GM18951 (cell line): ENCODE results near the gene RAD54L.

Experiments used
- POLR2A ChIP-seq: IDR thresholded peaks from 4 replicates; pipeline ENCODE4 v1.6.1; 2011; ENCODE audit warnings: mild to moderate bottlenecking; ENCODE audit not compliant: insufficient read length, insufficient read depth; ENCODE audit errors: extremely low read depth
- in situ Hi-C: fragments of 300-500 bp; cut with MboI; formaldehyde crosslinking; loops from one replicate; pipeline ENCODE4 v1.12.0; 2022; ENCODE audit warnings: low sequenced_read_pairs, mixed read lengths, inconsistent platforms; ENCODE audit not compliant: unreplicated experiment

The RAD54L gene

GRCh38 chr1:46281021-46281420 is 33.5 kb downstream of the RAD54L start:
- in situ Hi-C loops = no loop called here
- peak; percentile 24 for TF ChIP-seq POLR2A

DNA sequence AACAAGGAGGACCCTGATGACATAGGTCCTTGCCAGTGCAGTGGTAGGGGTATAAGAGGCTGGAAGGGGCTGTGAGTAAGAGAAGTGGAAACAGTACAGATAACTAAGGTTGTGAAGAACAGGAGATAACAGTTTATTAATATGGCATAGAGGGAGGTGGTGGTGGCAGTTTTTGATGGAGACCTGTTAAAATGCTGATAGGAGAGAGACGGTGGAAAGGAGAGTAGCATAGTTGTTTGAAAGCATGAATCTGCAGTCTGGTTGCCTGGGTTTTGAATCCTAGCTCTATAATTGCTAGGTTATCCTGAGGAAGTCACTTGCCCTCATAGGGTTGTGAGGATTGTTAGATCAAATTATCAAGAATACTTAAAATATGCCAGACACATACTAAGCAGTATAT is 36.5 kb downstream of the RAD54L start:
- in situ Hi-C loops = no loop called here
- no peak for TF ChIP-seq POLR2A

GRCh38 chr1:46284597-46285564 is 37.3 kb downstream of the RAD54L start:
- in situ Hi-C loops = no loop called here
- TF ChIP-seq POLR2A = no peak

- no peak for TF ChIP-seq POLR2A
- in situ Hi-C loops = no loop called here
These were observed 38.3 kb downstream of the RAD54L start for GRCh38 chr1:46285730-46286477.

GRCh38 chr1:46288485-46289133 is 41.0 kb downstream of the RAD54L start:
- in situ Hi-C loops = no loop called here
- no peak for TF ChIP-seq POLR2A

- no peak for TF ChIP-seq POLR2A
- in situ Hi-C loops = no loop called here
These were observed 41.6 kb downstream of the RAD54L start for GRCh38 chr1:46289134-46289494.

- in situ Hi-C loops = no loop called here
- no peak for TF ChIP-seq POLR2A
These were observed 42.4 kb downstream of the RAD54L start for GRCh38 chr1:46289976-46290375.

DNA sequence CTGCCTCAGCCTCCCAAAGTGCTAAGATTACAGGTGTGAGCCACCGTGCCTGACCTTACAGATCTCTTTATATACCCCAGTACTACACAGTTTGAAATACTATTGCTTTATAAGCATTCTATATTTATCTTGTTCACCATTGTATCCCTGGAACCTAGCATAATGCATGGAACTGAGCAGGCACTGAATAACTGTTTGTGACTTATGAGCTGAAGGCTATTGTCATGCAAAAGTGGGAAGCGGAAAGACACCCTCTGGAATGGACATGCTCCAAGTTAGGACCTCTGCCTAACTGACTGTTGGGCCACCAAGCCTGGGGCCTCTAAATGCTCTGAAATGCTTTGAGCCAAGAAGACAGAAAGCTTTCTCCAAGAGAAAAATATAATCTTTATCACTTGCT is 47.7 kb downstream of the RAD54L start:
- in situ Hi-C loops = loop anchor here (5.0 kb wide), 1 partner anchor 47 kb away; the partner anchor contains the start of gene NSUN4
- no peak for TF ChIP-seq POLR2A

- in situ Hi-C loops = loop anchor here (5.0 kb wide), 1 partner anchor 44 kb away; the partner anchor contains the start of gene NSUN4
- TF ChIP-seq POLR2A = no peak
These were observed 50.8 kb downstream of the RAD54L start for GRCh38 chr1:46298387-46298786.

DNA sequence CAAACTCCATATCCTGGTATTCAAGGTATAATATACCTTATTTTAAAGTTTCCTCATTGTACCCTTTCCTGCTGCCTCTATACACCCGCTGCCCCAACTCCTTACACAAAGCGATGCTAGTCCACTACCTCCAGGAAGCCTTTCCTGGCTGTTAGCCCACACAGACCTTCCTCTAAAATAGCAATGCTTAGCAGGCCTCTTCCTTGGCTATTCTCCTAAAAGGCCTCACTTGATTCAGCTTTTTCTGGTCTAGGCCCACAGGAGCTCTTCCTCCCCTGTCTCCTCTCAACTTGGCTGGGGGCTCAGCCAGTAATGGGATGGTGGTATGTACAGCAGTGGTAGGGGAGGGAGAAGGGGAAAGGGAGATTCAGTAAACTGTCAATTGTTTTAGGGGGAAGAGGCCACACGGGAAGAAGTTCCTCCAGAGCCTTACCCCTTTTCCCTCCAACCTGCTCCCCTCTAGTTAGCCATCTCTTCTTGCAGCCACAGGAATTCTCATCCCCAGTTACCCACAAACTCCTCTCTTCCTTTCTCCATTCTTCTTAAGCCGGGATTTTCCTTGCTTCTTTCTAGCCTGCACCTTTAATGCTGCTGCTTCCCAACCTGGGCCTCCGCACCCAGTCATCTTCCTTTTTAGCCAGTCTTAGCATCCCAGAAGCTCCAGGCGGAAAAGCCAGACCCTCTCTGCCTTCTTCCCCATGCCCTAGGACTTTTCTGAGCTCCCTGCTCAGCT is 53.3 kb downstream of the RAD54L start:
- in situ Hi-C loops = no loop called here
- no peak for TF ChIP-seq POLR2A

GRCh38 chr1:46301406-46301807 is 53.8 kb downstream of the RAD54L start:
- TF ChIP-seq POLR2A = peak; percentile 10
- in situ Hi-C loops = no loop called here

DNA sequence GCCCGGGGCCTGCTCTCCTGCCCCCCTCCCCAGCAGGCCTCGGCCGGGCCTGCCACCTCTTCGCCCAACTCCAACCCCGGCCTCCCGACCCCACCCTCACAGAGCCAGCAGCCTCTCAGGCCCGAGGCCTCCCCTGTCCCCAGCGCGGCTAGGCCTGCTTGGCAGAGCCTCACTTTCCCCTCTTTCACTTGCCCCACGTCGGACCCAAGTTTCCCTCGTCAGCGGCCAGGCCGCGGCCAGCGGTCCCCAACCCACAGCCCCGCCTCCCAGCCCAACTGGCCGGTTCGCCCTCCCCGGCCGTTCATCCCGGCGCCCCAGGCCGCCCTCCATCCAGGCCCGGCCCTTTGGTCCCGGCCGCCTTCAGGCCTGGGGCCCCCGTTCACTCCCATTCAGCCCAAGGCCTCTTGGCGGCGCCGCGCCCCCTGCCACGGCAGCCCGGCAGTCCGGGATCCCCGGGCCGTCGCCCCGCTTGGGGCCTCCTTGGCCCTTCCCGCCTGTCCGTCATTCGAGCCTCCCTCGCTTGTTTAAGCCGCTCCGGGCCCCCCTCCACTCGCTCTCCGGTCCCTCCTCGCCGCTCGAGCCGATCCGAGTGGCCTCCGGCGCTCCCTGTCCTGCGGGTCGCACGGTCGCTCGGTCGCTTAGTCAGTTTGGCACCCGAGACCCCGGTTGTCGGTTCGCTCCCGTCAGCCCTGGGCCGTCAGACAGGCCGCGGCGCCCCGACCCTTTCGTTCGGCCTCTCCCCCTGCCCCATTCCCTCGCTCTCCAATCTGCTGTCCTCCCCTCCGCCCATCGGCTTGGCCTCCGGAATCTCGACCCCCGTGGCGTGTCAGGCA is 54.5 kb downstream of the RAD54L start:
- in situ Hi-C loops = no loop called here
- TF ChIP-seq POLR2A = peak; percentile 20
